Right cardiac atrium (tissue), 5 donors: Measurements from ENCODE around the gene TNRC18. TPM values are rescaled to one million over a fixed set of nuclear protein-coding genes. Genes with fewer than 3 reads are reported as not detected.

Source experiments
- ATAC-seq, 2 donors: fragments of 200-7000 bp; cut with Tn5 transposase; one replicate each; pipeline versions ENCODE4 v1.8.0 to v1.9.1; 2020; ENCODE audit warnings: moderate library complexity in 2 of 2, mild to moderate bottlenecking in 1 of 2
- DNase-seq, 3 donors: peaks; one replicate each; pipeline ENCODE4 v3.0.0-alpha.2; 2020
- H3K27ac ChIP-seq: one replicate; pipeline ENCODE4 v1.5.1; 2013; ENCODE audit warnings: mild to moderate bottlenecking, low read length, control low read depth, moderate library complexity
- H3K27me3 ChIP-seq: one replicate; pipeline ENCODE4 v1.6.1; 2013; ENCODE audit not compliant: control insufficient read depth, insufficient read depth
- H3K4me1 ChIP-seq: one replicate; pipeline ENCODE4 v1.6.1; 2013; ENCODE audit warnings: low read length; ENCODE audit not compliant: control insufficient read depth, insufficient read depth
- H3K4me3 ChIP-seq: one replicate; pipeline ENCODE4 v1.5.1; 2013; ENCODE audit warnings: low read length, control low read depth
- H3K9me3 ChIP-seq: one replicate; pipeline ENCODE4 v1.6.1; 2013; ENCODE audit warnings: low read length; ENCODE audit not compliant: control insufficient read depth
- WGBS: extraction: QIAGEN DNeasy Blood & Tissue Kit; methylation state at CpG from one replicate; pipeline ENCODE4 v1.1.7; 2013; 5-methylcytosine and 5-hydroxymethylcytosine counted together
- intact Hi-C, 4 donors: fragments of 100-400 bp; cut with DNase I; formaldehyde crosslinking; loops; one replicate each; pipeline versions ENCODE4 v1.11.0 to v1.14.0; 2022 to 2023
- polyA plus RNA-seq: library from polyadenylated mRNA; stranded (reverse); fragments of 200-250 nt; gene quantifications from one replicate; pipeline ENCODE4 v1.2.3, GENCODE V29; 2013
- total RNA-seq, 4 donors: library from RNA; stranded (reverse); fragmentation: NEBNext Ultra II Directional; extraction: Animal tissue kit (Norgen Biotek cat#: 25700); gene quantifications; one replicate each; pipeline ENCODE4 v1.2.1, GENCODE V29; 2021
- donor health status: healthy with polysubstance abuse.
- donor health status: DM: no; HTN: yes; CAD: no.
- donor health status: DM: no; HTN: no; CAD: no.
- donor health status: DM: no; HTN: yes; CAD: no; lungs with severe emphysema.
- donor health status: DM: yes; HTN: yes; CAD: no.

Gene TNRC18
- total and polyA plus RNA-seq, 5 donors = 33.1 to 46.6 (median 38.9) TPM

DNA sequence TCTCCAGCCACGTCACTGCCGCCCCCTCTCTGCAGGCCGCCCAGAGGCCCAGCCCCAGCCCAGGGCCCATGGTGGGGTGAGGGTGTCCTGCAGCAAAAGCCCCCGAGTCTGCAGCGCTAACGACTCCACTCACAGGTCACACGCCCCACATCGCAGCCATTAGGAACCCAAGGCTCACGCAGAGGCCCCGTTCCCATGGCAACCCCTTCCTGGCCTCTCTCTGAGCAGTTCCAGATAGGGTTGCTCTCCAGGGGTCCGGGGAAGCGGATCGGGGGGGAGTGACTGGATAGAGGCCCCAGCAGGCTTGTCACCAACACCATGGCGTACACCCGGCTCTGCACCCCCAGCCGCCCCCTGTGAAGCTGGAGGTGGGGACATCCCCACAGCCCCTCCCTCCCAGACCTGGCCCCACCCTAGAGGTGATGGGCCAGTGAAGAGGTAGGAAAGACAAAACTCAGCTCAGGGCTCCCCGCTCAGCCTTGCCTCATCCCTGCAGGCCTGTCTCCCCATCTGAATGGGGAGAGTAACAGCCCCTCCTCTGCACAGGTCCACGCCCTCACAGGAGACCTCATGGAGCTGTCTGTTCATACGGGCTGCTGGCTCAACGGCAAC, 41.2 kb downstream of the TNRC18 start:
- Histone ChIP-seq H3K4me1 (peaks cover 12% of the 10 kb centered on the region), H3K27ac (no peak overlapping the region), H3K9me3 (no peaks in the 10 kb centered on the region), H3K27me3 (no peaks in the 10 kb centered on the region), H3K4me3 (no peak overlapping the region)
- WGBS = 37% methylated on average over 20 of the region's 20 CpGs
- DNase-seq = peak; percentile 48 to 79 (median 66)
- peak; percentile 7 to 34 for ATAC-seq
- intact Hi-C loops = no loop called here

GRCh38 chr7:5381071-5381772, 42.4 kb downstream of the TNRC18 start:
- Histone ChIP-seq H3K27me3 (no peaks in the 10 kb centered on the region), H3K4me1 (peaks cover 12% of the 10 kb centered on the region), H3K27ac (no peak overlapping the region), H3K4me3 (no peak overlapping the region), H3K9me3 (no peaks in the 10 kb centered on the region)
- intact Hi-C loops = no loop called here
- WGBS = 74% methylated on average over 11 of the region's 11 CpGs
- ATAC-seq (no peak), DNase-seq (peak in 1 of 3 donors; percentile 16)

DNA sequence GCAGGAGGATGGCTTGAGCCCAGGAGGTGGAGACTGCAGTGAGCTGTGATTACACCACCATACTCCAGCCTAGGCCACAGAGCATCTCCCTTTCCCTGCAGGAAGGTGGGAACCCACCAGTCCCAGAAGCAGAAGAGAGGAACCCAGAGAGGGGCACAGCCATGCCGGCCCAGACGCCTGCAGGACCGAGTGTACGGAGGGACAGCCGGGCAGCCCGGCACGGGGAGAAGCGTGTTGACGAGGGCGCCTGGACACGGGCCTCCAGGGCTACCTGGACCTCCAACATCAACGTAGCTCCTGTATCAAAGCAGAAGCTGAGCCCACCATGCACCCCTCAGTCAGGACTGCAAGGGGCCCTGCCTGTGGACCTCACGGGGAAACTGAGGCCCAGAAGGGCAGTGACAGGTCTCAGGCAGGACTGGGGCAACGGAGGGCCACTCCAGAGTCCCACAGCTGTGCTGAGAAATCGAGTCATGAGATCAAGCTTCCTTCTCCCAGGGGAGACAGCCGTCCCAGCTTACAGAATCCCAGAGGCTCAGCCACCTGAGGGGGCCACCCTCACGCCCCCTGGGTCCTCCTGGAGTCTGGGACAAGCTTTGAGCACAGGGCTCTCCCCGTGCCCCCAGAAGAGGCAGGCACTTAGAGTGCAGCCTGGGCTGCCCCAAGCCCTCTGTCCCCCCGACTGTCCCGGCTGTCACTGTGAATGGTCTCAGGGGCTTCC, 43.1 kb downstream of the TNRC18 start:
- H3K27me3 ChIP-seq = no peaks in the 10 kb centered on the region
- H3K9me3 ChIP-seq = no peaks in the 10 kb centered on the region
- peak in 1 of 3 donors; percentile 37 for DNase-seq
- no peak overlapping the region for H3K27ac ChIP-seq
- no peak for ATAC-seq
- 73% methylated on average over 20 of the region's 20 CpGs for WGBS
- H3K4me3 ChIP-seq = no peak overlapping the region
- intact Hi-C loops = no loop called here
- peaks cover 12% of the 10 kb centered on the region for H3K4me1 ChIP-seq

DNA sequence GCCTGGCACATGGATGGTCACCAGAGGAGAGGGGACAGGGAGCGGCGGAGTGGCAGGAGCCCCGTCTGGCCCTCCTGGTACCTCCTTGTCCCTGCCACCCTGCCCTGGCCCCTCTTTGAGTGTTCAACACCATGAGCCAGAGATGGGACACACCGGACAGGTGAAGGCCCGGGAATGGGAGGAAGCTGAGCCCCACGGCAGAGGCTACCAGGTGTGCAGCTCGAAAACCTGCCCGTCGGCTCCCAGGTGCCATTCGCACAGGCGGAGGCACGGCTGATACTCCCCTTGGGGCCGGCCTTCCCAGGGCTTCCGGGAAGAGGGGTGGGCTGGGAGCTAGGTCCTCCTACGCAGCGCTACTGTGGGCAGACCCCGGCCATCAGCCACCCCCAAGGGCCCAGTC, 44.1 kb downstream of the TNRC18 start:
- no peaks in the 10 kb centered on the region for H3K9me3 ChIP-seq
- ATAC-seq = no peak
- H3K27me3 ChIP-seq = no peaks in the 10 kb centered on the region
- 78% methylated on average over 17 of the region's 17 CpGs for WGBS
- H3K4me1 ChIP-seq = peaks cover 12% of the 10 kb centered on the region
- intact Hi-C loops = no loop called here
- H3K4me3 ChIP-seq = no peak overlapping the region
- DNase-seq = peak in 1 of 3 donors; percentile 38
- no peak overlapping the region for H3K27ac ChIP-seq

GRCh38 chr7:5377816-5378215, 45.8 kb downstream of the TNRC18 start:
- Histone ChIP-seq H3K9me3 (no peaks in the 10 kb centered on the region), H3K27me3 (no peaks in the 10 kb centered on the region), H3K4me3 (no peak overlapping the region), H3K4me1 (peaks cover 7% of the 10 kb centered on the region), H3K27ac (no peak overlapping the region)
- DNase-seq (peak in 1 of 3 donors; percentile 47), ATAC-seq (no peak)
- 92% methylated on average over 16 of the region's 16 CpGs for WGBS
- intact Hi-C loops = no loop called here

DNA sequence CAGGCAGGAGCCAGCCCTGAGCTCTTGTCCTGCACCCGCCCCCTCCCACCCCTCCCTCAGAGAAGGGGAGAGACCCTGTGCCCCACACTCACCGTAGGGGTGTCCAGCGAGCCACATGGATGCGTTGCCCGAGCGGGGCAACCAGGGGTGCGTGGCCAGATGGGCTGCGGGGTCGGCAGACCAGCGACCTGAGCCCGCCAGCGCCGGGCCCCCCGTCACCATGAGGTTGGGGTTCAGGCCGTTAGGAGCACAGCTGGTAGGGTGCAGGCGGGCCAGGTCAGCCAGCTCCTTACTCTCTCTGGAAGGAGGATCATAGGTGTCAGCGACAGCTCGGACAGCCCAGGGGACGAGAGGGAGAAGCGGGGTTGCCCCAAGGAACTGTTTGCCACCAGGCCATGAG, 46.4 kb downstream of the TNRC18 start:
- intact Hi-C loops = no loop called here
- Histone ChIP-seq H3K4me3 (no peak overlapping the region), H3K27me3 (no peaks in the 10 kb centered on the region), H3K4me1 (peaks cover 4% of the 10 kb centered on the region), H3K27ac (no peak overlapping the region), H3K9me3 (no peaks in the 10 kb centered on the region)
- ATAC-seq (no peak), DNase-seq (no peak)
- WGBS = 93% methylated on average over 20 of the region's 20 CpGs

- no peak overlapping the region for H3K27ac ChIP-seq
- intact Hi-C loops = no loop called here
Observed at GRCh38 chr7:5375925-5376324, 47.7 kb downstream of the TNRC18 start.

DNA sequence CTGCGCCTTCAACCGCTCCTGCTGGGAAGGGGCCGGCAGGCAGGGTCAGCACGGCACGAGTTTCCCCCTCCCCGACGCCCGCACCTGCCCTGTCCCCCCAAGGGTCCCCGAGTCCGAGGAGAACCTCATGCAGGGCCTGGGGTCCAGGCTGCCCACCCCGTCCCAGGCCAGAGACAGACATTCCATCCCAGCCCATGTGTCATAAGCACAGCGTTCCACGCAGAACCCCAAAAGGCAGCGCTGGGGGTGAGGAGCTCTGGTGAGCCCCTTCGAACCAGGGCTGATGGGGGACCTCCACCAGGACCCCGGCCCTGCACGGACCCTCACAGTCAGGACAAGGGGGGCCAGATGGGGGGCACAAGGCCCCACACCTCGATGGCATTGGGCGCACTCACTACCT, 49.2 kb downstream of the TNRC18 start:
- ATAC-seq (no peak), DNase-seq (no peak)
- WGBS = 94% methylated on average over 19 of the region's 19 CpGs
- H3K27me3 ChIP-seq = no peaks in the 10 kb centered on the region
- no peaks in the 10 kb centered on the region for H3K4me1 ChIP-seq
- no peaks in the 10 kb centered on the region for H3K9me3 ChIP-seq
- intact Hi-C loops = no loop called here
- no peak overlapping the region for H3K27ac ChIP-seq
- no peak overlapping the region for H3K4me3 ChIP-seq

More at GRCh38 chr7:5375925-5376324, 47.7 kb downstream of the TNRC18 start:
- H3K27me3 ChIP-seq = no peaks in the 10 kb centered on the region
- H3K9me3 ChIP-seq = no peaks in the 10 kb centered on the region
- WGBS = 83% methylated on average over 20 of the region's 20 CpGs
- DNase-seq (no peak), ATAC-seq (no peak)
- H3K4me1 ChIP-seq = no peaks in the 10 kb centered on the region
- no peak overlapping the region for H3K4me3 ChIP-seq

GRCh38 chr7:5373300-5373699, 50.3 kb downstream of the TNRC18 start:
- WGBS = 83% methylated on average over 6 of the region's 6 CpGs
- no peak for ATAC-seq
- H3K4me1 ChIP-seq = no peaks in the 10 kb centered on the region
- no peak overlapping the region for H3K4me3 ChIP-seq
- H3K27me3 ChIP-seq = no peaks in the 10 kb centered on the region
- H3K9me3 ChIP-seq = no peaks in the 10 kb centered on the region
- H3K27ac ChIP-seq = no peak overlapping the region
- intact Hi-C loops = no loop called here
- DNase-seq = no peak

- Histone ChIP-seq H3K4me1 (no peaks in the 10 kb centered on the region), H3K27me3 (no peaks in the 10 kb centered on the region), H3K27ac (no peak overlapping the region), H3K4me3 (no peak overlapping the region), H3K9me3 (no peaks in the 10 kb centered on the region)
- no peak for DNase-seq
- intact Hi-C loops = no loop called here
- no peak for ATAC-seq
- 91% methylated on average over 55 of the region's 55 CpGs for WGBS
Observed at GRCh38 chr7:5370454-5371353, 52.9 kb downstream of the TNRC18 start.
